OCI-LY7 (cell line): ENCODE results near the gene TMF1. TPM values are rescaled to one million over a fixed set of nuclear protein-coding genes. Genes with fewer than 3 reads are reported as not detected.

Experiments used
- BruUV-seq: library from RNA; stranded (reverse); fragments of 400-500 nt; replicated peaks from 2 replicates; lab custom pipeline; 2021; lab: Mats Ljungman, UMichigan
- CTCF ChIA-PET: fragments of 300-600 bp; sonication (Branson Sonifier 250); formaldehyde crosslinking; loops from one replicate; lab custom pipeline; 2022; ENCODE audit warnings: antibody characterized with exemption; ENCODE audit not compliant: unreplicated experiment; lab: Charles Lee
- POLR2A ChIA-PET: fragments of 300-600 bp; sonication (Branson Sonifier 250); formaldehyde crosslinking; loops from one replicate; lab custom pipeline; 2022; ENCODE audit warnings: antibody characterized with exemption; lab: Charles Lee
- DNase-seq: peaks from one replicate; pipeline ENCODE4 v3.0.0-alpha.2; 2015; ENCODE audit warnings: low spot score
- H2AFZ ChIP-seq: fragments of 200-600 bp; sonication (generic), shearing (Covaris generic); 2 replicates; pipeline ENCODE4 v1.6.1; 2014; ENCODE audit warnings: mild to moderate bottlenecking, antibody characterized with exemption, low read length, moderate library complexity
- H3K27ac ChIP-seq: fragments of 200-600 bp; sonication (generic); 2 replicates; pipeline ENCODE4 v1.5.1; 2014; ENCODE audit warnings: mixed run types, low read depth, mild to moderate bottlenecking, moderate library complexity, low read length, inconsistent platforms; ENCODE audit not compliant: poor library complexity, severe bottlenecking
- H3K36me3 ChIP-seq: fragments of 200-600 bp; sonication (generic); 2 replicates; pipeline ENCODE4 v1.6.1; 2014; ENCODE audit warnings: mild to moderate bottlenecking, antibody characterized with exemption, low read length, moderate library complexity, mixed read lengths; ENCODE audit not compliant: insufficient read depth
- H3K4me1 ChIP-seq: fragments of 200-600 bp; sonication (generic); 2 replicates; pipeline ENCODE4 v1.5.1; 2014; ENCODE audit warnings: mild to moderate bottlenecking, low read length; ENCODE audit not compliant: insufficient read depth, poor library complexity, severe bottlenecking
- H3K4me2 ChIP-seq: fragments of 200-600 bp; sonication (generic); 2 replicates; pipeline ENCODE4 v1.6.1; 2014; ENCODE audit warnings: mild to moderate bottlenecking, low read length
- H3K4me3 ChIP-seq: fragments of 200-600 bp; sonication (generic); 2 replicates; pipeline ENCODE4 v1.5.1; 2014; ENCODE audit warnings: mild to moderate bottlenecking, low read depth, low read length; ENCODE audit not compliant: poor library complexity, severe bottlenecking
- H3K79me2 ChIP-seq: fragments of 200-600 bp; sonication (generic); 2 replicates; pipeline ENCODE4 v1.6.1; 2016; ENCODE audit warnings: low read depth, mild to moderate bottlenecking, low read length, moderate library complexity, mixed read lengths; ENCODE audit not compliant: insufficient read depth
- H3K9me2 ChIP-seq: fragments of 200-600 bp; sonication (generic); 2 replicates; pipeline ENCODE4 v1.6.1; 2016; ENCODE audit warnings: mild to moderate bottlenecking, low read length, mixed read lengths; ENCODE audit not compliant: insufficient read depth
- H3K9me3 ChIP-seq: fragments of 200-600 bp; sonication (generic); 2 replicates; pipeline ENCODE4 v1.6.1; 2014; ENCODE audit warnings: mild to moderate bottlenecking, mixed run types, low read length, mixed read lengths
- H4K20me1 ChIP-seq: fragments of 200-600 bp; sonication (generic); 2 replicates; pipeline ENCODE4 v1.6.1; 2014; ENCODE audit warnings: mild to moderate bottlenecking, antibody characterized with exemption, low read length, moderate library complexity, mixed read lengths; ENCODE audit not compliant: insufficient read depth
- EZH2phosphoT487 ChIP-seq: fragments of 200-600 bp; sonication (generic); IDR thresholded peaks from 2 replicates; pipeline ENCODE4 v1.6.1; 2018; ENCODE audit warnings: low read depth, borderline replicate concordance, mild to moderate bottlenecking, mixed run types, antibody characterized with exemption, low read length, moderate library complexity, mixed read lengths
- intact Hi-C: fragments of 100-400 bp; cut with micrococcal nuclease; formaldehyde crosslinking; loops from one replicate; pipeline ENCODE4 v1.10.0; 2022; ENCODE audit not compliant: unreplicated experiment
- total RNA-seq, 2 experiments: library from RNA; depleted of rRNA in 1 of 2; stranded (reverse); fragments of >200 nt in 1 of 2; shearing (Covaris generic) in 1 of 2; gene quantifications; 2 replicates each; pipeline ENCODE4 v1.2.3, GENCODE V29; 2014 to 2022
- TF ChIP-seq, protein P1 (sequence below): fragments of 200-600 bp; sonication (generic); conservative IDR thresholded peaks from 2 replicates; pipeline ENCODE4 v1.5.1; 2014; ENCODE audit warnings: mild to moderate bottlenecking, antibody characterized with exemption, low read length, moderate library complexity, mixed read lengths

The TMF1 gene
- total RNA-seq, 2 experiments from 2014 or later: 20.8 to 29.4 TPM

DNA sequence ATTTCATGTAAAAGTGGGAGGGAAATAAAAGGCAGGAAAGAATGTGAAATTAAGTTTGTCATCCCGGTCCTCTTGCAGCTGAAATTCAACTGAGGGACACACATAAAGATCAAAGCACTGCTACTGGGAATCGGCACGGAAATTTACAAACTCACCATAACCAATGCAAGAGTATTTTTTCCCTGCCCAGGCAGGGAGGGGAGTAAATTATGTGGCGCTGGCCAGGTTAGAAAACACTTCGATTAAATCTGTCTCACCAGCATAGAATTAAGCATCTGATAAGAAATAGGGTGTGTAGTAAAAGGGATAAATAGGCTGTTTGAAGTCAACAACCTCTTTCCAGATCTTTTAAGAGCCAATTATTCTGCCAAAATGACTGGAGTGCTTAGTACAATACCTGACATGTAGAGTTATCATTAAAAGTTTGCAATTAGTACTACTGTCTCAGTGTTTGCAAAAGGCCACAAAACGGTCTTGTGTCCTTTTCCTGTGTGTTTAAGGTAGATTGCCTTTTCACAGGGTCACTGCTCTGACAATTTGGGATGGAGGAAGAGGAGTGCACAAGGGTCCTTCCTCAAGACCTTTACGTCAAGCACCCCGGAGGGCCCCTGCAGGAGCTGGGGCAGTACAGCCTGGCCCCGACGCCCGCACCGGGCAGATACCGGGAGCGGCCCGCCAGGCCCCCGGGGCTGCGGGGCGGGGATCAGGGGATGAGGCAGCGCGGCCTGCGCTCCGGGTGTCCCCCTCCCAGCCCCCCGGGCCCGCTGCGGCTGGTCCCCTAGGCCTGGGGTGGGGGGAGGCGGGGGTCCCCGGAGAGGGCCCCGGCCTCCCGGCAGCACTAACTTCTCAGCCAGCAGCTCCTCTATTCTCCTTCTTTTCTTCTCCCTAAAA, 27.4 kb upstream of the TMF1 start:
- H3K36me3 ChIP-seq: peaks cover 33% of the 10 kb centered on the region
- H2AFZ ChIP-seq: peak overlapping the region; percentile 6; the same call in 1 of the 2 replicates
- POLR2A ChIA-PET: interaction anchor here (0.6 to 7.5 kb wide), 6 partner anchors 8 to 1384 kb away, joined by 3 to 49 read pairs (median 3); partner anchors contain the start of gene TMF1
- peak overlapping the region; percentile 99 for H3K4me3 ChIP-seq
- CTCF ChIA-PET: no interaction called here
- peaks cover 5% of the 10 kb centered on the region; the same call in 1 of the 2 replicates for H4K20me1 ChIP-seq
- no peaks in the 10 kb centered on the region for H3K9me2 ChIP-seq
- H3K9me3 ChIP-seq: no peaks in the 10 kb centered on the region
- intact Hi-C loops: loop anchor here (1.0 to 2.0 kb wide), 2 partner anchors 21 to 28 kb away; no protein-coding TSS in a partner anchor
- H3K4me2 ChIP-seq: peak overlapping the region; percentile 91
- peak overlapping the region; percentile 64 for H3K27ac ChIP-seq
- peaks cover 56% of the 10 kb centered on the region for H3K79me2 ChIP-seq
- peaks cover 63% of the 10 kb centered on the region for H3K4me1 ChIP-seq
- peak; percentile 28 for DNase-seq
- BruUV-seq: TSS peak; percentile 68
- TF ChIP-seq EZH2phosphoT487: no peak

DNA sequence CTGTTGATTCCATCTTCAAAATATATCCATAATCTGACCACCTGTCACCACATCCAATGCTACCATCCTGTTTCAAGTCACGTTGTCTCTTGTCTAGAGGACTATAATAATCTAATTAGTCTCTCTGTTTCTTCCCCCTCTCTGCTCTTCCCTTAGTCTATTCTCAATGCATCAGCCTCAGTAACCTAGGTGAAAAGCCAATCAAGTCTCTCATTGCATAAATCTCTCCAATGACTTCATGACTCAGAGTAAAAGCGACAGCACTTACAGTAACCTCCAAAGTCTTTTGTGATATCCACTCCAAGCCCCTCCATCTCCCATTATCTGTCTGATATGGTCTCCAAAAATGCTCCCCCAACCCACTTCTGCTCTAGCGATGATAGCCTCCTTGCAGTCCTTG, 20.8 kb upstream of the TMF1 start:
- Histone ChIP-seq H3K27ac (no peak overlapping the region), H2AFZ (no peak overlapping the region), H3K36me3 (peaks cover 82% of the 10 kb centered on the region), H4K20me1 (peaks cover 3% of the 10 kb centered on the region; the same call in 1 of the 2 replicates), H3K4me3 (no peak overlapping the region), H3K9me2 (no peaks in the 10 kb centered on the region), H3K4me2 (no peak overlapping the region), H3K9me3 (no peaks in the 10 kb centered on the region), H3K4me1 (peaks cover 10% of the 10 kb centered on the region), H3K79me2 (peaks cover 43% of the 10 kb centered on the region)
- intact Hi-C loops: no loop called here
- BruUV-seq: no TSS peak
- no peak for TF ChIP-seq EZH2phosphoT487
- TF ChIP-seq, protein P1, sequence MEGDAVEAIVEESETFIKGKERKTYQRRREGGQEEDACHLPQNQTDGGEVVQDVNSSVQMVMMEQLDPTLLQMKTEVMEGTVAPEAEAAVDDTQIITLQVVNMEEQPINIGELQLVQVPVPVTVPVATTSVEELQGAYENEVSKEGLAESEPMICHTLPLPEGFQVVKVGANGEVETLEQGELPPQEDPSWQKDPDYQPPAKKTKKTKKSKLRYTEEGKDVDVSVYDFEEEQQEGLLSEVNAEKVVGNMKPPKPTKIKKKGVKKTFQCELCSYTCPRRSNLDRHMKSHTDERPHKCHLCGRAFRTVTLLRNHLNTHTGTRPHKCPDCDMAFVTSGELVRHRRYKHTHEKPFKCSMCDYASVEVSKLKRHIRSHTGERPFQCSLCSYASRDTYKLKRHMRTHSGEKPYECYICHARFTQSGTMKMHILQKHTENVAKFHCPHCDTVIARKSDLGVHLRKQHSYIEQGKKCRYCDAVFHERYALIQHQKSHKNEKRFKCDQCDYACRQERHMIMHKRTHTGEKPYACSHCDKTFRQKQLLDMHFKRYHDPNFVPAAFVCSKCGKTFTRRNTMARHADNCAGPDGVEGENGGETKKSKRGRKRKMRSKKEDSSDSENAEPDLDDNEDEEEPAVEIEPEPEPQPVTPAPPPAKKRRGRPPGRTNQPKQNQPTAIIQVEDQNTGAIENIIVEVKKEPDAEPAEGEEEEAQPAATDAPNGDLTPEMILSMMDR: no peak
- DNase-seq: no peak
- POLR2A ChIA-PET: no interaction called here
- CTCF ChIA-PET: no interaction called here

DNA sequence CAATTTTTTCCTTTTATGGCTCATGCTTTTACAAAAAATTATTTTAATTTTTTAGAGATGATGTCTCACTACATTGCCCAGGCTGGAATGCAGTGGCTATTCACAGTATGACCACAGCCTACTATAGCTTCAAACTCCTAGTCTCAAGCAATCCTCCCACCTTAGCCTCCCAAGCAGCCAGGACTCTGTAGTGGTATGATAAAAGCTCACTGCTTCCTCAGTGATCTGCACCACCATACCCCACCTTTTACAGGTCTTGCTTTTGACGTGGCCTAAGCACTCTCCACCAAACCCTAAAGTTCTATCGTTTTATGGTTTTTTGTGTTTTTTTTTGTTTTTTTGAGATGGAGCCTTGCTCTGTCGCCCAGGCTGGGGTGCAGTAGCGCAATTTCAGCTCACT, 14.0 kb upstream of the TMF1 start:
- Histone ChIP-seq H2AFZ (no peak overlapping the region), H4K20me1 (no peaks in the 10 kb centered on the region), H3K27ac (no peak overlapping the region), H3K36me3 (peaks cover 62% of the 10 kb centered on the region), H3K9me2 (no peaks in the 10 kb centered on the region), H3K79me2 (no peaks in the 10 kb centered on the region; the same call in 1 of the 2 replicates), H3K4me2 (no peak overlapping the region), H3K4me1 (no peaks in the 10 kb centered on the region), H3K9me3 (no peaks in the 10 kb centered on the region), H3K4me3 (no peak overlapping the region)
- ChIA-PET POLR2A (no interaction called here), CTCF (no interaction called here)
- no peak for DNase-seq
- intact Hi-C loops: no loop called here
- BruUV-seq: no TSS peak
- TF ChIP-seq, protein P1: no peak
- TF ChIP-seq EZH2phosphoT487: no peak
